Measurements from ENCODE around the gene MAP3K13.

DNA sequence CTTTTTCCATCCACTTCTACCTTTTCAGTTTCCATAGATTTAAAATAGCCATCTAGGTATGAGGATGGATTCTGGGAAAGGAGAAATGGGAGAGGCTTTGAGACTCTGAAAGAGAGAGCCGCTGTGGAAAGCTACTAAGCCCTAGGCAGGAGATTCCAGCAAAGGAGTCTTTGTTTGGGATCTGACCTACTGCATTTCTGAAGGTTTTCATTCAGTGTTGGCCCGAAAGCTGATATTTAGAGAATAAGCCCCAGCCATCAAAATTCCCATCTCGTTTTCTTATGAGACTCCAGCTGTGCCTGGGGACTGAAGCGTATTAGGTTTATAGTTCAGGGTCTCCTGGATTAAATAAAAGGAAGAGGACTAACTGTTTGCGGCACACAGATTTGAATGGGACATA, 170.0 kb downstream of the MAP3K13 start:
- TF ChIP-seq BHLHE40 (IDR thresholded peaks at IDR 0.05; ENCODE audit: borderline replicate concordance) (no peak), FOXA1 (IDR thresholded peaks at IDR 0.05) (no peak), FOXM1 (IDR thresholded peaks at IDR 0.05; ENCODE audit: borderline replicate concordance) (no peak), ZNF384 (IDR thresholded peaks at IDR 0.05) (no peak), SP1 (IDR thresholded peaks at IDR 0.05) (no peak), NFRKB (IDR thresholded peaks at IDR 0.05) (no peak), TARDBP (IDR thresholded peaks at IDR 0.05) (no peak), SUZ12 (IDR thresholded peaks at IDR 0.05) (no peak), FOXK2 (IDR thresholded peaks at IDR 0.05) (no peak), ARNT (IDR thresholded peaks at IDR 0.05) (no peak), CTBP1 (IDR thresholded peaks at IDR 0.05; ENCODE audit: borderline replicate concordance) (no peak), LEF1 (IDR thresholded peaks at IDR 0.05; ENCODE audit: borderline replicate concordance) (no peak)
- TF ChIP-seq, protein P1, sequence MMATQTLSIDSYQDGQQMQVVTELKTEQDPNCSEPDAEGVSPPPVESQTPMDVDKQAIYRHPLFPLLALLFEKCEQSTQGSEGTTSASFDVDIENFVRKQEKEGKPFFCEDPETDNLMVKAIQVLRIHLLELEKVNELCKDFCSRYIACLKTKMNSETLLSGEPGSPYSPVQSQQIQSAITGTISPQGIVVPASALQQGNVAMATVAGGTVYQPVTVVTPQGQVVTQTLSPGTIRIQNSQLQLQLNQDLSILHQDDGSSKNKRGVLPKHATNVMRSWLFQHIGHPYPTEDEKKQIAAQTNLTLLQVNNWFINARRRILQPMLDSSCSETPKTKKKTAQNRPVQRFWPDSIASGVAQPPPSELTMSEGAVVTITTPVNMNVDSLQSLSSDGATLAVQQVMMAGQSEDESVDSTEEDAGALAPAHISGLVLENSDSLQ (IDR thresholded peaks at IDR 0.05) = no peak

Measured in HEK293T (cell line).